Activated CD8-positive, alpha-beta T cell treated with anti-CD3 and anti-CD28 coated beads for 36 hours (primary cell): ENCODE measurements around the gene CGNL1. TPM values are rescaled to one million over a fixed set of nuclear protein-coding genes. Genes with fewer than 3 reads are reported as not detected.

ENCODE experiments used
- ATAC-seq: fragments of 200-7000 bp; cut with Tn5 transposase; one replicate; pipeline ENCODE4 v1.10.0; 2021; ENCODE audit warnings: mild to moderate bottlenecking, moderate library complexity
- CTCF ChIA-PET: fragments of 350-600 bp; sonication (Branson Sonifier 250); formaldehyde crosslinking; loops from one replicate; lab custom pipeline; 2021; ENCODE audit warnings: antibody characterized with exemption; lab: Charles Lee
- POLR2A ChIA-PET: fragments of 350-600 bp; sonication (Branson Sonifier 250); formaldehyde crosslinking; loops from one replicate; lab custom pipeline; 2021; ENCODE audit warnings: antibody characterized with exemption; lab: Charles Lee
- DNase-seq: peaks from one replicate; pipeline ENCODE4 v3.0.0-alpha.2; 2020
- H3K27ac Mint-ChIP-seq: one replicate; pipeline ENCODE4 v1.8.0; 2021; ENCODE audit warnings: mild to moderate bottlenecking, mixed read lengths
- H3K27me3 Mint-ChIP-seq: one replicate; pipeline ENCODE4 v1.8.0; 2021; ENCODE audit warnings: mixed read lengths
- H3K36me3 Mint-ChIP-seq: one replicate; pipeline ENCODE4 v1.8.0; 2021; ENCODE audit warnings: low read depth, mixed read lengths
- H3K4me1 Mint-ChIP-seq: one replicate; pipeline ENCODE4 v1.8.0; 2021; ENCODE audit warnings: low read depth, mixed read lengths
- H3K4me3 Mint-ChIP-seq: one replicate; pipeline ENCODE4 v1.8.0; 2021; ENCODE audit warnings: mild to moderate bottlenecking, moderate library complexity, mixed read lengths
- H3K9me3 Mint-ChIP-seq: one replicate; pipeline ENCODE4 v1.8.0; 2021; ENCODE audit warnings: mixed read lengths
- intact Hi-C: fragments of 100-400 bp; cut with micrococcal nuclease; formaldehyde crosslinking; loops from one replicate; pipeline ENCODE4 v1.10.0; 2022
- total RNA-seq, 2 experiments: library from RNA; stranded (reverse); gene quantifications; one replicate each; pipeline ENCODE4 v1.2.3, GENCODE V29; 2021
- TF ChIP-seq, protein P1 (sequence below): fragments of 200-600 bp; IDR thresholded peaks from one replicate; pipeline ENCODE4 v1.8.0; 2022; ENCODE audit warnings: antibody characterized with exemption, mild to moderate bottlenecking

CGNL1 gene
- total RNA-seq, 2 experiments from 2014 or later = not detected

DNA sequence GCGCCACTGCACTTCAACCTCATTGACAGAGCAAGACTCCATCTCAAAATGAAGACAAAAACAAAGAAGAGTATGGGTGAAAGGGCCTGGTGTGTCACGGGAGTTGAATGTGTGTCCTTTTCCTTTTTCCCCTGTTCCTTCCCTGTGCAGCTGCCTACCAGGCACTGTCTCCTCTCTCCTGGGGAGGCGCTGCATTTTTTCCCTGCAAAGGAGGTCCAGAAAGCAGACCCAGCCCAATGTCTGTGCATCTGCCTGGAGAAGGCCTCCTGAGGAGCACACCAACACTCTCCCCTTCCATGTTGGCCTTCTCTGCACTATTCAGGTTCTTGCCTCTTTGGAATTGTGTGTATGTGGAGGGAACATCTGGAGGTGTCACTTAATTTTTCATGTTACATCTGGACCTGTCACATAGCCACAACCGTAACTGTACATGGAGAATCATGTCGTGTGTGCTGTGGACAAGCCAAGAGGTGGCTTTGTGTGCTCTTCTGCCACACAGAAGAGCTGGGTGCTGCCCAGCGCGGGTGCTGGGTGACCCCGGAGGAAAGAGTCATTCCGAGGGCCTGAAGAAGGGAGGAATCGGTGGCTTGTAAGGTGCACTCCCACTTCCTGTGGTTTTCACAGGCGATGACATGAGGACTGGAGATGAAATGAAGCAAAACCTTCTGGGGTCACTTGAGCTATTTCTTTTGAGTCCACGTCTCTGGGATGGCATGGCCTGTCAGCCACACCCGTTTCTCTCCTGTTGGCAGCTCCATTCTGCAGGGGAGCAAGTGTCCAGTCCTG, 46.5 kb upstream of the CGNL1 start:
- CTCF ChIA-PET = interaction anchor here (1.5 kb wide), 2 partner anchors 198 to 838 kb away, joined by 4 to 5 read pairs; no protein-coding TSS in a partner anchor
- intact Hi-C loops = no loop called here
- no peaks in the 10 kb centered on the region for H3K4me1 Mint-ChIP-seq

DNA sequence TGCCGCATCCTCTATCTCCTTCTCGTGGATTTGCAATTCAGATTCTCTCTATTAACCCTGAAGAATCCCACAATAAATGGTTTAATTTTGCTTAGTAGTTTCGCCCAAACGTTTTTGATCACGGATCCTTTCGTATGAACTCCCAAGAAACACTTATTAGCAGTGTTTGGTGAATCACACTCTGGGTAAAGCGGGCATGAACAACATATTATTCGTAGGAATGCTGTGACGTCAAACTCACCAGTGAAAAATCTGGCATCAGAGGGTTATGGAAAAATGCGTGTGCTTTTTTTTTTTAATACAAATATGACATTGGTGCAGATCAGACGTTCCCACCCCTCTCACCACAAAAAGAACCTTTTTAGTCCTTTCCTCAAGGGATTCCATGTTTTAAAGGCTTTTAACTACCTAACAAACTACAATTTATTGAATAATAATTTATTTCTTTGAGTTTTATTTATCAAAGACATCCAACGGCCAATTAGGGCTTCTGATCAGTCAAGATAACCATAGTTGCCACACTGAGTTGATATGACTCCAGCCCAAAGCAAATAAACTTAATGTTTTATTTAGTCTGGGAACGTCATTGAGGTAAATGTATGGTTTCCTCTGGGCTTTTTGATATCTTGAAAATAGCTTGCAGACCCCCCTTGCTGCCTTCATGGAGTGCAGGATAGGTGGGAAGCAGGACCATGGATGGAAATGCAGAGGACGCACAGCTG, 45.5 kb upstream of the CGNL1 start:
- ATAC-seq = no peak
- Mint-ChIP-seq H3K36me3 (no peaks in the 10 kb centered on the region), H3K4me1 (no peaks in the 10 kb centered on the region), H3K27me3 (peaks cover 3% of the 10 kb centered on the region), H3K9me3 (no peaks in the 10 kb centered on the region), H3K4me3 (no peak overlapping the region), H3K27ac (no peak overlapping the region)
- TF ChIP-seq, protein P1, sequence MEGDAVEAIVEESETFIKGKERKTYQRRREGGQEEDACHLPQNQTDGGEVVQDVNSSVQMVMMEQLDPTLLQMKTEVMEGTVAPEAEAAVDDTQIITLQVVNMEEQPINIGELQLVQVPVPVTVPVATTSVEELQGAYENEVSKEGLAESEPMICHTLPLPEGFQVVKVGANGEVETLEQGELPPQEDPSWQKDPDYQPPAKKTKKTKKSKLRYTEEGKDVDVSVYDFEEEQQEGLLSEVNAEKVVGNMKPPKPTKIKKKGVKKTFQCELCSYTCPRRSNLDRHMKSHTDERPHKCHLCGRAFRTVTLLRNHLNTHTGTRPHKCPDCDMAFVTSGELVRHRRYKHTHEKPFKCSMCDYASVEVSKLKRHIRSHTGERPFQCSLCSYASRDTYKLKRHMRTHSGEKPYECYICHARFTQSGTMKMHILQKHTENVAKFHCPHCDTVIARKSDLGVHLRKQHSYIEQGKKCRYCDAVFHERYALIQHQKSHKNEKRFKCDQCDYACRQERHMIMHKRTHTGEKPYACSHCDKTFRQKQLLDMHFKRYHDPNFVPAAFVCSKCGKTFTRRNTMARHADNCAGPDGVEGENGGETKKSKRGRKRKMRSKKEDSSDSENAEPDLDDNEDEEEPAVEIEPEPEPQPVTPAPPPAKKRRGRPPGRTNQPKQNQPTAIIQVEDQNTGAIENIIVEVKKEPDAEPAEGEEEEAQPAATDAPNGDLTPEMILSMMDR = no peak
- DNase-seq = no peak
- intact Hi-C loops = no loop called here
- CTCF ChIA-PET = interaction anchor here (1.2 to 1.5 kb wide), 2 partner anchors 10 to 839 kb away, joined by 3 to 4 read pairs; no protein-coding TSS in a partner anchor
- POLR2A ChIA-PET = no interaction called here

More for the DNA sequence above, 46.5 kb upstream of the CGNL1 start:
- ATAC-seq = no peak
- peak; percentile 4 for DNase-seq
- TF ChIP-seq, protein P1 = no peak
- Mint-ChIP-seq H3K4me3 (no peak overlapping the region), H3K27ac (no peak overlapping the region), H3K27me3 (peaks cover 3% of the 10 kb centered on the region), H3K36me3 (no peaks in the 10 kb centered on the region), H3K9me3 (no peaks in the 10 kb centered on the region)
- POLR2A ChIA-PET = interaction anchor here (1.1 kb wide), 1 partner anchor 13 kb away, joined by 3 read pairs; no protein-coding TSS in a partner anchor

DNA sequence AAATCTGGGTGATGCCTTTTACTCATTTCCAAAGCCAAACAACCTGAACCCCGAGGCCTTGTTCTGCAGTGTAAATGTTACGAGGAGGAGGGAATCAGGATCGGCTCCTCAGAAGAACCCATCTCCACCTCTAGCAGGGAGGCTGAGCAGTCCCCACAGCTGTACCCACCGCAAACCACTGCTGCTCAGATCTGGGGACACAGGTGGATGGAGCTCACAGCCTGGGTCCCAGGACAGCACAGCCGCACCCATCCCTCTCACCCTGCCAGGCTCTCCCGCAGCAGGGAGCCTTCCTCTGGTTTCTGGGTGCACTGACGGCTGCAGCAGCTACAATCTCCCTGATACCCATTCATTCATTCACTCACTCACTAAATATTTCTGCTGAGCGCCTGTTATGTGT, 44.0 kb upstream of the CGNL1 start:
- Mint-ChIP-seq H3K4me1 (no peaks in the 10 kb centered on the region), H3K9me3 (no peaks in the 10 kb centered on the region), H3K27me3 (peaks cover 3% of the 10 kb centered on the region), H3K4me3 (no peak overlapping the region), H3K27ac (no peak overlapping the region), H3K36me3 (no peaks in the 10 kb centered on the region)
- intact Hi-C loops = no loop called here
- POLR2A ChIA-PET = interaction anchor here (0.7 kb wide), 1 partner anchor 208 kb away, joined by 3 read pairs; no protein-coding TSS in a partner anchor
- CTCF ChIA-PET = interaction anchor here (1.2 to 1.4 kb wide), 2 partner anchors 8 to 188 kb away, joined by 3 read pairs; no protein-coding TSS in a partner anchor
- DNase-seq = no peak
- ATAC-seq = no peak
- TF ChIP-seq, protein P1 = no peak

DNA sequence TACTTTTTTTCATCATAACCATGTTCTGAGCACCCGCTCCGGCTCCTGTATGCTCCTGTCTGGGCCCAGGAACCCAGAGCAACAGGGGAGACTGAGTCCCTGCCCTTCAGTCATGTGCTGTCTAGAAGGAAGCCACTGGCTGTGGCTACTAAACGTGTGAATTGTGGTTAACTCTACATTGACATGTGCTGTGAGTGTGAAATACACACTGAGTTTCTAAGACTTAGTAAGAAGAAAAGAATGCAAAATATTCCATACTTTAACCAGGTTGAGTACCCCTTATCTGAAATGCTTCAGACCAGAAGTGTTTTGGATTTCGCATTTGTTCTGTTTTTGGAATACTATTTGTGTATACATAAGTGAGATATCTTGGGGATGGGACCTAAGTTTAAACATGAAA, 42.8 kb upstream of the CGNL1 start:
- ChIA-PET CTCF (interaction anchor here (1.4 kb wide), 1 partner anchor 194 kb away, joined by 3 read pairs; no protein-coding TSS in a partner anchor), POLR2A (no interaction called here)
- H3K4me1 Mint-ChIP-seq = no peaks in the 10 kb centered on the region
- no peak overlapping the region for H3K27ac Mint-ChIP-seq
- H3K4me3 Mint-ChIP-seq = no peak overlapping the region
- ATAC-seq = no peak
- intact Hi-C loops = no loop called here
- no peaks in the 10 kb centered on the region for H3K36me3 Mint-ChIP-seq
- H3K9me3 Mint-ChIP-seq = no peaks in the 10 kb centered on the region
- H3K27me3 Mint-ChIP-seq = peaks cover 4% of the 10 kb centered on the region
- TF ChIP-seq, protein P1 = no peak
- DNase-seq = no peak
